Lung (tissue), 12 donors: ENCODE data around the gene NFXL1. TPM values are rescaled to one million over a fixed set of nuclear protein-coding genes. Genes with fewer than 3 reads are reported as not detected.
A peak's percentile ranks its signal among the peaks of the same experiment; 100 is the strongest.

Source experiments
- ATAC-seq: fragments of 200-7000 bp; cut with Tn5 transposase; one replicate; pipeline ENCODE4 v1.9.1; 2020; ENCODE audit warnings: moderate number of reproducible peaks; ENCODE audit not compliant: insufficient read depth, low FRiP score
- DNase-seq, 3 donors: peaks; one replicate each; pipeline ENCODE4 v3.0.0-alpha.2; 2013 to 2017
- H3K27ac ChIP-seq, 2 donors: one replicate each; pipeline ENCODE4 v1.5.1; 2013; ENCODE audit warnings: mild to moderate bottlenecking in 2 of 2, moderate library complexity in 2 of 2, control low read depth in 1 of 2, inconsistent platforms in 1 of 2, low read depth in 1 of 2, low read length in 1 of 2
- H3K27me3 ChIP-seq, 3 donors: one replicate each; pipeline ENCODE4 v1.5.1; 2013; ENCODE audit warnings: low read length in 2 of 3; ENCODE audit not compliant: control insufficient read depth in 3 of 3, insufficient read depth in 3 of 3
- H3K36me3 ChIP-seq, 4 donors: one replicate each; pipeline ENCODE4 v1.5.1; 2013; ENCODE audit warnings: low read length in 4 of 4, mild to moderate bottlenecking in 1 of 4, moderate library complexity in 1 of 4; ENCODE audit not compliant: control insufficient read depth in 4 of 4, insufficient read depth in 4 of 4
- H3K4me1 ChIP-seq, 5 donors: one replicate each; pipeline ENCODE4 v1.5.1; 2013; ENCODE audit warnings: low read length in 5 of 5, mild to moderate bottlenecking in 2 of 5, moderate library complexity in 1 of 5; ENCODE audit not compliant: control insufficient read depth in 5 of 5, insufficient read depth in 5 of 5
- H3K4me3 ChIP-seq: one replicate; pipeline ENCODE4 v1.5.1; 2013; ENCODE audit warnings: mild to moderate bottlenecking, control low read depth, moderate library complexity
- H3K9ac ChIP-seq, 2 donors: one replicate each; pipeline ENCODE4 v1.5.1; 2013; ENCODE audit warnings: low read length in 2 of 2, control low read depth in 1 of 2; ENCODE audit not compliant: insufficient read depth in 1 of 2
- H3K9me3 ChIP-seq, 4 donors: one replicate each; pipeline ENCODE4 v1.5.1; 2013; ENCODE audit warnings: low read length in 3 of 4, mild to moderate bottlenecking in 1 of 4, moderate library complexity in 1 of 4; ENCODE audit not compliant: control insufficient read depth in 4 of 4, insufficient read depth in 3 of 4
- CTCF ChIP-seq: IDR thresholded peaks from 2 replicates; pipeline ENCODE4 v1.5.1; 2012; ENCODE audit warnings: mild to moderate bottlenecking; ENCODE audit errors: control extremely low read depth, extremely low read depth
- WGBS, 2 donors: extraction: QIAGEN DNeasy Blood & Tissue Kit; methylation state at CpG; one replicate each; pipeline ENCODE4 v1.1.7; 2013; 5-methylcytosine and 5-hydroxymethylcytosine counted together
- polyA plus RNA-seq, 2 donors: library from polyadenylated mRNA; stranded (reverse); fragments of 200-250 nt; gene quantifications; one replicate each; pipeline ENCODE4 v1.2.1, GENCODE V29; 2013
- total RNA-seq, 2 donors: library from RNA; depleted of rRNA in 1 of 2; stranded (reverse); fragments of >200 nt in 1 of 2; gene quantifications; one replicate each; pipeline ENCODE4 v1.2.1, GENCODE V29; 2014 to 2021
- donor health status: control.
- donor health status: control.
- donor health status: Bipolar disorder and iron deficiency.
- donor health status: healthy.
- donor health status: DM: yes; HTN: yes; CAD: no.

NFXL1 gene
- total and polyA plus RNA-seq, 4 donors = 4.6 to 27.2 (median 8.8) TPM

- peak within 1 kb of the TSS in 1 of 2 donors; percentile 83 for H3K9ac ChIP-seq
- H3K27me3 ChIP-seq = no peaks in the 10 kb centered on the region
- DNase-seq (peak; percentile 10 to 19 (median 14)), ATAC-seq (no peak)
- no peak for TF ChIP-seq CTCF
- 8 to 10% methylated on average over 16 of the region's 16 CpGs for WGBS, 2 donors
- peak within 1 kb of the TSS; percentile 2 to 54 for H3K27ac ChIP-seq
- H3K36me3 ChIP-seq = no peaks in the 10 kb centered on the region
- peaks cover 6 to 27% (median 8%) of the 10 kb centered on the region in 5 donors for H3K4me1 ChIP-seq
- peak within 1 kb of the TSS; percentile 43 for H3K4me3 ChIP-seq
- H3K9me3 ChIP-seq = peaks cover 0 to 4% (median 0%) of the 10 kb centered on the region in 4 donors
Measured at GRCh38 chr4:47837908-47838294, 76.5 kb downstream of the NFXL1 start, which contains the start of gene CORIN. Gene CORIN, minus strand, starts transcription at chr4:47838067. Its CDS starts 118 bp downstream, at chr4:47837949.

- DNase-seq (peak; percentile 43 to 51 (median 51)), ATAC-seq (peak; percentile 50)
- no peak for TF ChIP-seq CTCF
- peaks cover 6 to 27% (median 8%) of the 10 kb centered on the region in 5 donors for H3K4me1 ChIP-seq
- H3K36me3 ChIP-seq = no peaks in the 10 kb centered on the region
- no peaks in the 10 kb centered on the region for H3K27me3 ChIP-seq
- WGBS, 2 donors = 1% methylated on average over 52 to 58 of the region's 58 CpGs
- H3K9me3 ChIP-seq = peaks cover 0 to 4% (median 2%) of the 10 kb centered on the region in 4 donors
- H3K27ac ChIP-seq = peak overlapping the region; percentile 2 to 54
- peak overlapping the region in 1 of 2 donors; percentile 83 for H3K9ac ChIP-seq
- H3K4me3 ChIP-seq = peak overlapping the region; percentile 43
Measured at GRCh38 chr4:47837094-47837907, 77.1 kb downstream of the NFXL1 start.

- Histone ChIP-seq H3K27ac (peak overlapping the region; percentile 2 to 79), H3K9ac (peak overlapping the region in 1 of 2 donors; percentile 83), H3K4me3 (peak overlapping the region; percentile 43), H3K27me3 (no peaks in the 10 kb centered on the region), H3K9me3 (peaks cover 0 to 4% (median 2%) of the 10 kb centered on the region in 4 donors), H3K36me3 (no peaks in the 10 kb centered on the region), H3K4me1 (peaks cover 6 to 27% (median 8%) of the 10 kb centered on the region in 5 donors)
- 0% methylated on average over 27 of the region's 27 CpGs for WGBS, 2 donors
- DNase-seq = peak; percentile 86 to 88 (median 87)
- peak; percentile 51 for TF ChIP-seq CTCF
- ATAC-seq = peak; percentile 88
Measured at GRCh38 chr4:47836641-47837093, 77.7 kb downstream of the NFXL1 start.
